GM06990 (cell line): ENCODE results near the gene TMEM229B.

Experiments
- DNase-seq: peaks from one replicate; pipeline ENCODE4 v3.0.0-alpha.2; 2011; ENCODE audit not compliant: insufficient read length; ENCODE audit errors: extremely low read depth
- H3K27me3 ChIP-seq: replicated peaks from 2 replicates; pipeline ENCODE4 v1.6.0; 2011; ENCODE audit warnings: low read length; ENCODE audit not compliant: control insufficient read depth, insufficient read depth
- H3K36me3 ChIP-seq: 2 replicates; pipeline ENCODE4 v1.5.1; 2011; ENCODE audit warnings: low read length; ENCODE audit not compliant: control insufficient read depth, insufficient read depth
- H3K4me3 ChIP-seq: replicated peaks from 2 replicates; pipeline ENCODE4 v1.5.1; 2011; ENCODE audit warnings: low read depth, mild to moderate bottlenecking, control low read depth, low read length
- TF ChIP-seq, protein P1 (sequence below): IDR thresholded peaks from 2 replicates; pipeline ENCODE4 v1.5.1; 2011; ENCODE audit warnings: low read length, control low read depth, mild to moderate bottlenecking, inconsistent platforms; ENCODE audit not compliant: insufficient read depth, poor library complexity, severe bottlenecking

TMEM229B gene

DNA sequence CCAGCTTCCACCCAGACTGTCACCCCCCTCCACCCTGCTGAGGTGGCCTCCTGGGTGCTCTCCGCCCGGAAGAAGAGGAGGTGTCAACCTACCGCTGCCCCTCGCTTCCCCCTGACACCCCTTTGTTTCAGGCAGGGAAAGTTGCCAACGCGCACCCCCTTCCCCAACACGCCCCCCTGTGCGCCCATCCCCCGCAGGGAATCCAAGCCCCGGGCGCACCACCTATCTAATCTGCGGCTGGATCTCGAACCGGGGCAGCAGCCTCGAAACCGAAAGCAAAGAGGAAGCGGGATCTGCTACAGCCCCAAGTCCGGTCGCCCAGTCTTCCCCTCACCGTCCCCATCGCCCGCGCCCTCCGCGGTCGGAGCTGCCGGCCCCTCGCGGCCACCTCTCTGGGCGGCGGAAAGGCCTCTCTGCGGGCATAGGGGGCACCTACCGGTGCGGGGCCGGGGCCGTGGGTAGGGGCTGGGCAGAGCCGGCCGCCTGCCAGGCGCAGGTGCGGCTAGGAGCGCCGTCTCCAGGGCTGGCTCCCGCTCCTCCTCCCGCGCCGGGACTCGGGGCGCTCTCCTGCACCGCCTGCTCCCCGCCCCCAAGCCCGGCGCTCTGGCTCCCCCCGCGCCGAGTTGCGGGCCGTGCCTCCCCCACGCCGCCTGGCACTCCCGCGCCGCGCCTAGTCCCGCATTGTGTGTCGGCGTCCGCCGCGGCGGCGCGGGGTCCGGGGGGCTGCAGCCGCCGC, 26.3 kb upstream of the TMEM229B start:
- H3K27me3 ChIP-seq, result no peaks in the 10 kb centered on the region; the same call in 1 of the 2 replicates
- no peaks in the 10 kb centered on the region for H3K36me3 ChIP-seq
- DNase-seq, result peak; percentile 42
- H3K4me3 ChIP-seq, result peak overlapping the region; percentile 66
- TF ChIP-seq, protein P1, sequence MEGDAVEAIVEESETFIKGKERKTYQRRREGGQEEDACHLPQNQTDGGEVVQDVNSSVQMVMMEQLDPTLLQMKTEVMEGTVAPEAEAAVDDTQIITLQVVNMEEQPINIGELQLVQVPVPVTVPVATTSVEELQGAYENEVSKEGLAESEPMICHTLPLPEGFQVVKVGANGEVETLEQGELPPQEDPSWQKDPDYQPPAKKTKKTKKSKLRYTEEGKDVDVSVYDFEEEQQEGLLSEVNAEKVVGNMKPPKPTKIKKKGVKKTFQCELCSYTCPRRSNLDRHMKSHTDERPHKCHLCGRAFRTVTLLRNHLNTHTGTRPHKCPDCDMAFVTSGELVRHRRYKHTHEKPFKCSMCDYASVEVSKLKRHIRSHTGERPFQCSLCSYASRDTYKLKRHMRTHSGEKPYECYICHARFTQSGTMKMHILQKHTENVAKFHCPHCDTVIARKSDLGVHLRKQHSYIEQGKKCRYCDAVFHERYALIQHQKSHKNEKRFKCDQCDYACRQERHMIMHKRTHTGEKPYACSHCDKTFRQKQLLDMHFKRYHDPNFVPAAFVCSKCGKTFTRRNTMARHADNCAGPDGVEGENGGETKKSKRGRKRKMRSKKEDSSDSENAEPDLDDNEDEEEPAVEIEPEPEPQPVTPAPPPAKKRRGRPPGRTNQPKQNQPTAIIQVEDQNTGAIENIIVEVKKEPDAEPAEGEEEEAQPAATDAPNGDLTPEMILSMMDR, result no peak

DNA sequence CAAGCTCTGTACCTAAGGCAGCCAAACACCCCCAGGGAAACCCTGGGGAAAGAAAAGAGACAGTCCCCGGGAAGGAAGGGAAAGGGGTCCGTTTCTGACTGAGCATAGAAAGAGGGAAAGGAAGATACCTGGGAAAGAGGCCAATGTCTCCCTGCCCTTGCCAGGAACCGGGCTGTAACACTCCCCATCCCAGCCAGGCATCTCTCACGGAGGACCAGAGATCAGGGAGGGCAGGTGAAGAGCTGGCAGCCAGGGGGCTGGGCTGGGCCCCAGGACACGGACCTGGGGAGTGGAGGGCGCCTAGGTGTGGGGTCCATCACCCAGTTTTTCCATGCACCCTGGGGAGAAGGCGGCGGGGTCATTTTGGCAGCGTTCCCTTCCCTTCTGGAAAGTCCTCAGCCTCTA, 25.7 kb upstream of the TMEM229B start:
- DNase-seq, result no peak
- no peaks in the 10 kb centered on the region; the same call in 1 of the 2 replicates for H3K27me3 ChIP-seq
- H3K4me3 ChIP-seq, result no peak overlapping the region

DNA sequence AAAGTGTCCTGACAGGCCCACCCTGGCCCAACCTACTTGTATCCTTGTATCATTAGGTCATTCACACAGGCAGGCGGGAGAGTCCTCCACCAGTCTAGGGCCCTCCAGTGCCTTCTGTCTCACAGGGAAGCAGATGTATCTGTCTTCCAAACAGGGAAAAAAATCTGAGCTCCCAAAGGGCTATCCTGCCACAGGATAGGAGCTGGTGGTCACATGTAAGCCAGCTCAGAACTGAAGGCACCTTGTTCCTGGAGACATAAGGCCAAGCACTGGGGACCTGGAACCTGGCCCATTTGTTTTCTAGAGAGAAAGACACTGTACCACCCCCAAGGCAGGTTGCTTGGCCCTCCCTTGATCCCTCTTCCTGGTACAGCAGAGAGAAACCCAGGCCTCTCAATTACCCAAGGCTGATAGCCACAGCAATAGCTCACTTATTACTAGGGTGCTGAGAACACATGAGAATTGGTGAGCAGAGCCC, 25.1 kb upstream of the TMEM229B start:
- DNase-seq, result no peak
- TF ChIP-seq, protein P1, result no peak
- no peak overlapping the region for H3K4me3 ChIP-seq
- no peaks in the 10 kb centered on the region; the same call in 1 of the 2 replicates for H3K27me3 ChIP-seq
- H3K36me3 ChIP-seq, result no peaks in the 10 kb centered on the region

More for the DNA sequence above, 25.7 kb upstream of the TMEM229B start:
- H3K36me3 ChIP-seq, result no peaks in the 10 kb centered on the region
- TF ChIP-seq, protein P1, result no peak

DNA sequence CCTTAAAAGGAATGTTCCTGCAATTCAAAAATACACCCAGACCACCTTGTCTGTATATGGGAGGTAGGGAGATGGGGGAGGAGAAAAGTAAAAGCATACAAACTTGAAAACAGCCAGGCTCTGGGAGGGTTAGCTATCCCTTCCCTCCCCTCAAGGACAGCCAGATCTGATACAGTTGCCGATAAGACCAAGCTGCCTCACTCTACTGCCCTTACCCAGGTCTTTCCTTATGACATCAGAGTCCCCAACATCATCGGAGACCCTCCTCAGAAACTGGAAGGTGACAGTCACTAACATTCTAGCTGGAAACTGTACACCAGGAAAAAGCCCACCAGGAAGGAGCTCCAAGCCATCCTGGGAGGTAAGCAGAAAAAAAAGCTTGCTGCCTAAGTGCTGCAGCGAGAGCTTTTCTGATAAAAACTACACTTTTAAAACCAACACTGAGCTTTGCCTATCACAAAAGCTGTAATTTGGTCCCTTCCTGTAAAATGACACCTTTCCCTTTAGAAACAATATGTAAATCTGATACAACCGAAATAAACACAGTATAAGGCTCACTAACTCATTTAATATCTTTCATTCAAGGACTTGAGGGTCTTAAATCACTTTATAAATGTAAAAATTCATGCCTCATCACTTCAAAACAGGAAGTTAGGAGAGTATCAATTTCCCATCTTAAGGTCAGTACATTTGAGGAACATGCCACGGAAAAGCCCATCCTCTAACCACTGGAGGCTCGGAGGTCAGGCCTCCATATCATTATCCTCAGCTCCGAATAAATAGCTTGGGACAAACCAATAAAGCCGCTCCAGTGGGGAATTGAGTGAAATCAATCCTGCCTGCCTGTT, 24.2 kb upstream of the TMEM229B start:
- TF ChIP-seq, protein P1, result no peak
- H3K4me3 ChIP-seq, result no peak overlapping the region
- no peak for DNase-seq
- no peaks in the 10 kb centered on the region for H3K36me3 ChIP-seq
- no peaks in the 10 kb centered on the region; the same call in none of the 2 replicates for H3K27me3 ChIP-seq

DNA sequence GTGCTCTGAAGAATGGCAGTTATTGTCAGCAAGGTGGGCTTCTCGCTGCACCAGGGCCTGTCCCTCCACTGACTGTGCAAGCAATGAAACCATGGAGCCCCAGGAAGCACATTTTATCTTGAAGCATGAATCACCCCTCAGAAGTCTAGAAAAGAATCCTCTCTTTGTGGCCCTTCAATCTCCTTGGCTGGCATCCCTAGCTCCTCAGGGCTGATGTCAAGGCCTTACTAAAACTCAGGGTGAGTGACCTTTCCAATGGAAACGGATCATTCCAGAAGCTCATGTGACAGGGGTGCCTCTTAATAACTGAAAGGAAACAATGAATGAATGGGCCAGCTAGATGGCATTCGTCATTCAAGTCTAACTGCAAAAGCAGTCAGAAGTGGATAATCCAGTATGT, 22.3 kb upstream of the TMEM229B start:
- DNase-seq, result no peak
- TF ChIP-seq, protein P1, result no peak
- no peaks in the 10 kb centered on the region; the same call in none of the 2 replicates for H3K27me3 ChIP-seq
- H3K36me3 ChIP-seq, result no peaks in the 10 kb centered on the region
- H3K4me3 ChIP-seq, result no peak overlapping the region
